ENCODE data around the gene BRD3. TPM values are rescaled to one million over a fixed set of nuclear protein-coding genes. Genes with fewer than 3 reads are reported as not detected.

BRD3 gene
- polyA plus RNA-seq, 1 donor (not counting 4 experiments of a cell fraction or from before 2014, with no cell fraction given), result 3.3 TPM

DNA sequence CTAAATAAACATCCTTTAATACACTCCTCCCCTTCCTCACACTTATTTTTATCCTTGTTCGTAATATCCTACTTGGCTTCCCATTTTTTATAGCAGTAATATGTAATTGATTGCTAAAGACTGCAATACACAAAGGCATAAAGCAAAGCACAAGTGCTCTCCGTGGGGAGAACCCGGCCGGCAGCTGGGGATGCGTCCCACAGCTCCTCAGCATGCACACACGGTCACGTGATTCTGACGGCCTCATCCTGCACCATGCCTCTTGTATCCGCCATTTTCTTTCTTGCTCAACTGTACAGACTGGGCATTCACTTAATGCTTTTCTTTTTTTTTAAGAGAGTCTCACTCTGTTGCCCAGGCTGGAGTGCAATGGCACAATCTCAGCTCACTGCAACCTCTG lies 39.8 kb downstream of the BRD3 start:
- peaks cover 3 to 10% of the 10 kb centered on the region in 2 experiments for H3K36me3 ChIP-seq (ENCODE audit: control insufficient read depth in 2 of 2, extremely low read depth in 1 of 2, insufficient read depth in 2 of 2, low read length in 2 of 2)
- no peaks in the 10 kb centered on the region for H3K9me3 ChIP-seq (ENCODE audit: control insufficient read depth, low read depth, low read length)
- H3K4me3 ChIP-seq (ENCODE audit: control insufficient read depth in 2 of 3, extremely low read depth in 1 of 3, insufficient read depth in 2 of 3, low read depth in 1 of 3, low read length in 3 of 3), result no peak overlapping the region
- H3K27me3 ChIP-seq (ENCODE audit: control insufficient read depth, extremely low read depth, insufficient read depth, low read length), result no peaks in the 10 kb centered on the region
- H4K20me1 ChIP-seq (ENCODE audit: control insufficient read depth, extremely low read depth, insufficient read depth, low read length), result no peaks in the 10 kb centered on the region
- H3K4me1 ChIP-seq (ENCODE audit: control insufficient read depth, extremely low read depth, insufficient read depth, low read length), result peaks cover 3% of the 10 kb centered on the region
- FAIRE-seq (no peak), DNase-seq (ENCODE audit: low read depth, low spot score) (no peak)
- no peak overlapping the region for H3K9ac ChIP-seq (ENCODE audit: control insufficient read depth, extremely low read depth, insufficient read depth, low read length)
- H3K79me2 ChIP-seq (ENCODE audit: control insufficient read depth, insufficient read depth, low read length), result no peaks in the 10 kb centered on the region
- no peak overlapping the region for H3K4me2 ChIP-seq (ENCODE audit: control insufficient read depth, extremely low read depth, insufficient read depth, low read depth, low read length)
- H2AFZ ChIP-seq (ENCODE audit: control insufficient read depth, low read length), result no peak overlapping the region
- H3K27ac ChIP-seq (ENCODE audit: control insufficient read depth, insufficient read depth, low read length), result no peak overlapping the region
- dilution Hi-C loops (cut with MboI; ENCODE audit: extremely low pct_ligation_motif_present, low sequenced_read_pairs), result no loop called here
- TF ChIP-seq EZH2 (IDR thresholded peaks at IDR 0.05; ENCODE audit: low read length), result no peak
- TF ChIP-seq, protein P1, sequence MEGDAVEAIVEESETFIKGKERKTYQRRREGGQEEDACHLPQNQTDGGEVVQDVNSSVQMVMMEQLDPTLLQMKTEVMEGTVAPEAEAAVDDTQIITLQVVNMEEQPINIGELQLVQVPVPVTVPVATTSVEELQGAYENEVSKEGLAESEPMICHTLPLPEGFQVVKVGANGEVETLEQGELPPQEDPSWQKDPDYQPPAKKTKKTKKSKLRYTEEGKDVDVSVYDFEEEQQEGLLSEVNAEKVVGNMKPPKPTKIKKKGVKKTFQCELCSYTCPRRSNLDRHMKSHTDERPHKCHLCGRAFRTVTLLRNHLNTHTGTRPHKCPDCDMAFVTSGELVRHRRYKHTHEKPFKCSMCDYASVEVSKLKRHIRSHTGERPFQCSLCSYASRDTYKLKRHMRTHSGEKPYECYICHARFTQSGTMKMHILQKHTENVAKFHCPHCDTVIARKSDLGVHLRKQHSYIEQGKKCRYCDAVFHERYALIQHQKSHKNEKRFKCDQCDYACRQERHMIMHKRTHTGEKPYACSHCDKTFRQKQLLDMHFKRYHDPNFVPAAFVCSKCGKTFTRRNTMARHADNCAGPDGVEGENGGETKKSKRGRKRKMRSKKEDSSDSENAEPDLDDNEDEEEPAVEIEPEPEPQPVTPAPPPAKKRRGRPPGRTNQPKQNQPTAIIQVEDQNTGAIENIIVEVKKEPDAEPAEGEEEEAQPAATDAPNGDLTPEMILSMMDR (optimal IDR thresholded peaks at IDR 0.05 in 1 of 3, IDR thresholded peaks at IDR 0.05 in 1 of 3, conservative IDR thresholded peaks at IDR 0.05 in 1 of 3; ENCODE audit: extremely low read depth in 1 of 3, insufficient read depth in 2 of 3, low read length in 3 of 3), result no peak
- H3K9me1 ChIP-seq (ENCODE audit: control insufficient read depth, extremely low read depth, insufficient read depth, low read length), result no peaks in the 10 kb centered on the region

- no peaks in the 10 kb centered on the region for H4K20me1 ChIP-seq (ENCODE audit: control insufficient read depth, extremely low read depth, insufficient read depth, low read length)
- H3K27me3 ChIP-seq (ENCODE audit: control insufficient read depth, extremely low read depth, insufficient read depth, low read length), result no peaks in the 10 kb centered on the region
- H3K9me1 ChIP-seq (ENCODE audit: control insufficient read depth, extremely low read depth, insufficient read depth, low read length), result no peaks in the 10 kb centered on the region
- FAIRE-seq (no peak), DNase-seq (ENCODE audit: low read depth, low spot score) (no peak)
- H3K4me2 ChIP-seq (ENCODE audit: control insufficient read depth, extremely low read depth, insufficient read depth, low read depth, low read length), result no peak overlapping the region
- H2AFZ ChIP-seq (ENCODE audit: control insufficient read depth, low read length), result no peak overlapping the region
- H3K36me3 ChIP-seq (ENCODE audit: control insufficient read depth in 2 of 2, extremely low read depth in 1 of 2, insufficient read depth in 2 of 2, low read length in 2 of 2), result peaks cover 0 to 7% of the 10 kb centered on the region in 2 experiments
- H3K9me3 ChIP-seq (ENCODE audit: control insufficient read depth, low read depth, low read length), result no peaks in the 10 kb centered on the region
- TF ChIP-seq, protein P1 (optimal IDR thresholded peaks at IDR 0.05 in 1 of 3, IDR thresholded peaks at IDR 0.05 in 1 of 3, conservative IDR thresholded peaks at IDR 0.05 in 1 of 3; ENCODE audit: extremely low read depth in 1 of 3, insufficient read depth in 2 of 3, low read length in 3 of 3), result no peak
- no peak for TF ChIP-seq EZH2 (IDR thresholded peaks at IDR 0.05; ENCODE audit: low read length)
- H3K4me3 ChIP-seq (ENCODE audit: control insufficient read depth in 2 of 3, extremely low read depth in 1 of 3, insufficient read depth in 2 of 3, low read depth in 1 of 3, low read length in 3 of 3), result no peak overlapping the region
- H3K79me2 ChIP-seq (ENCODE audit: control insufficient read depth, insufficient read depth, low read length), result no peaks in the 10 kb centered on the region
- no peak overlapping the region for H3K9ac ChIP-seq (ENCODE audit: control insufficient read depth, extremely low read depth, insufficient read depth, low read length)
- dilution Hi-C loops (cut with MboI; ENCODE audit: extremely low pct_ligation_motif_present, low sequenced_read_pairs), result no loop called here
- H3K27ac ChIP-seq (ENCODE audit: control insufficient read depth, insufficient read depth, low read length), result no peak overlapping the region
- peaks cover 3% of the 10 kb centered on the region for H3K4me1 ChIP-seq (ENCODE audit: control insufficient read depth, extremely low read depth, insufficient read depth, low read length)
These were observed 40.3 kb downstream of the BRD3 start for GRCh38 chr9:134027561-134027960.
